PFSK-1 (cell line): Measurements from ENCODE around the gene TBCA.

Experiments
- FOXP2 ChIP-seq: optimal IDR thresholded peaks from 2 replicates; pipeline ENCODE3; 2011; ENCODE audit warnings: borderline replicate concordance, control low read depth, inconsistent platforms; ENCODE audit not compliant: insufficient read depth; ENCODE audit errors: extremely low read length, extremely low read depth
- POLR2AphosphoS5 ChIP-seq: IDR thresholded peaks from 2 replicates; pipeline ENCODE4 v1.6.1; 2012; ENCODE audit warnings: low read depth, mild to moderate bottlenecking, control low read depth, low read length, moderate library complexity
- REST ChIP-seq, 2 experiments: IDR thresholded peaks; 2 replicates each; pipeline versions ENCODE4 v1.6.1 to v1.8.0; 2011 to 2012; ENCODE audit warnings: low read depth in 2 of 2, low read length in 2 of 2, control low read depth in 1 of 2, inconsistent platforms in 1 of 2, mild to moderate bottlenecking in 1 of 2, moderate library complexity in 1 of 2; ENCODE audit not compliant: insufficient read depth in 1 of 2
- SIN3A ChIP-seq: IDR thresholded peaks from 2 replicates; pipeline ENCODE4 v1.6.1; 2012; ENCODE audit warnings: mild to moderate bottlenecking, low read length, moderate library complexity, borderline replicate concordance; ENCODE audit not compliant: insufficient read depth
- TAF1 ChIP-seq: IDR thresholded peaks from 2 replicates; pipeline ENCODE4 v1.6.1; 2012; ENCODE audit warnings: low read length, control low read depth, borderline replicate concordance; ENCODE audit not compliant: insufficient read depth

TBCA gene

GRCh38 chr5:77663090-77663863, 112.9 kb downstream of the TBCA start:
- TF ChIP-seq SIN3A = no peak
- no peak for TF ChIP-seq REST (IDR thresholded peaks at IDR 0.05; ENCODE audit: insufficient read depth in 1 of 2, low read depth in 2 of 2, low read length in 2 of 2)
- no peak for TF ChIP-seq TAF1
- no peak for TF ChIP-seq POLR2AphosphoS5
- TF ChIP-seq FOXP2 = no peak

GRCh38 chr5:77662635-77663034, 113.5 kb downstream of the TBCA start:
- no peak for TF ChIP-seq POLR2AphosphoS5
- TF ChIP-seq TAF1 = no peak
- no peak for TF ChIP-seq SIN3A
- no peak for TF ChIP-seq FOXP2
- no peak for TF ChIP-seq REST (IDR thresholded peaks at IDR 0.05; ENCODE audit: insufficient read depth in 1 of 2, low read depth in 2 of 2, low read length in 2 of 2)

GRCh38 chr5:77658662-77659061, 117.5 kb downstream of the TBCA start:
- no peak for TF ChIP-seq POLR2AphosphoS5
- no peak for TF ChIP-seq TAF1
- TF ChIP-seq SIN3A = no peak
- TF ChIP-seq FOXP2 = no peak
- no peak for TF ChIP-seq REST (IDR thresholded peaks at IDR 0.05; ENCODE audit: insufficient read depth in 1 of 2, low read depth in 2 of 2, low read length in 2 of 2)

- TF ChIP-seq SIN3A (no peak), TAF1 (no peak), REST (IDR thresholded peaks at IDR 0.05; ENCODE audit: insufficient read depth in 1 of 2, low read depth in 2 of 2, low read length in 2 of 2) (0 out of 4 replicates have a peak, but pooled peaks of 1 of the 2 experiments have one; percentile 27), FOXP2 (no peak), POLR2AphosphoS5 (no peak)
Observed at GRCh38 chr5:77651343-77651742, 124.8 kb downstream of the TBCA start.
